Measurements from ENCODE around the gene USP20.

DNA sequence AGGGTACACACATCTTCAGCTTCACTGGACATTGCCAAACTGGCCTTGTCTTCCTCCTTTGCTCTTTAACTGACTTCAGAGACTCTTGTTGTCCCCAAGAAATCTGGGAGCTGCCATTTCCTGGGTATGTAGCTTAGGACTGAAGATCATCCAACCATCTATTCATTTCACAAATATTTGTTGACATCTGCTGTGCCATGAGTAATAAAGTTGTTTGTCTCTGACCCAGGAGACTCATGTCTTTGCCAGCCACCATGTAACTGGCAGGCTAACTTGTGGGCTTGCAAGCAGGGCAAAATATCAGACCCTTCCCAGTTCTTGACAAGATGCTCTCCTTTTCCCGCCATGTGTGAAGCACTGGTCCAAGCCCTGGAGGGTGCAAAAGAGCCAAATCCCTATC lies 49.4 kb upstream of the USP20 start:
- TF ChIP-seq POLR2A (IDR thresholded peaks at IDR 0.05; ENCODE audit: low read depth, low read length): no peak
- no peak for TF ChIP-seq JUN (IDR thresholded peaks at IDR 0.05; ENCODE audit: borderline replicate concordance, insufficient read depth, insufficient read length, low read depth)
- TF ChIP-seq, protein P1, sequence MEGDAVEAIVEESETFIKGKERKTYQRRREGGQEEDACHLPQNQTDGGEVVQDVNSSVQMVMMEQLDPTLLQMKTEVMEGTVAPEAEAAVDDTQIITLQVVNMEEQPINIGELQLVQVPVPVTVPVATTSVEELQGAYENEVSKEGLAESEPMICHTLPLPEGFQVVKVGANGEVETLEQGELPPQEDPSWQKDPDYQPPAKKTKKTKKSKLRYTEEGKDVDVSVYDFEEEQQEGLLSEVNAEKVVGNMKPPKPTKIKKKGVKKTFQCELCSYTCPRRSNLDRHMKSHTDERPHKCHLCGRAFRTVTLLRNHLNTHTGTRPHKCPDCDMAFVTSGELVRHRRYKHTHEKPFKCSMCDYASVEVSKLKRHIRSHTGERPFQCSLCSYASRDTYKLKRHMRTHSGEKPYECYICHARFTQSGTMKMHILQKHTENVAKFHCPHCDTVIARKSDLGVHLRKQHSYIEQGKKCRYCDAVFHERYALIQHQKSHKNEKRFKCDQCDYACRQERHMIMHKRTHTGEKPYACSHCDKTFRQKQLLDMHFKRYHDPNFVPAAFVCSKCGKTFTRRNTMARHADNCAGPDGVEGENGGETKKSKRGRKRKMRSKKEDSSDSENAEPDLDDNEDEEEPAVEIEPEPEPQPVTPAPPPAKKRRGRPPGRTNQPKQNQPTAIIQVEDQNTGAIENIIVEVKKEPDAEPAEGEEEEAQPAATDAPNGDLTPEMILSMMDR (IDR thresholded peaks at IDR 0.05; ENCODE audit: extremely low read depth in 1 of 2, insufficient read depth in 1 of 2, low read depth in 1 of 2, low read length in 2 of 2): no peak
